Stimulated activated CD4-positive, alpha-beta T cell treated with anti-CD3 and anti-CD28 coated beads, Interleukin-12 subunit alpha, Interleukin-12 subunit beta, amount 100 ng/mL, for 4 hours (primary cell): ENCODE results near the gene CSF2.
"Not testable (repeated sequence)": the region's sequence is repeated elsewhere in the genome, so short reads cannot be mapped to it uniquely, and the experiment has no call there.

Experiments used
- DNase-seq: peaks from one replicate; pipeline ENCODE4 v3.0.0-alpha.2; 2020

The CSF2 gene

GRCh38 chr5:132094393-132095076, 20.9 kb downstream of the CSF2 start:
- DNase-seq: no peak

- DNase-seq: no peak
Measured at GRCh38 chr5:132095077-132095410, 21.5 kb downstream of the CSF2 start.

- no peak for DNase-seq
Measured at GRCh38 chr5:132095424-132095972, 21.9 kb downstream of the CSF2 start.

GRCh38 chr5:132096904-132097303, 23.3 kb downstream of the CSF2 start:
- no peak for DNase-seq

- DNase-seq: no peak
Measured at GRCh38 chr5:132098151-132098594, 24.6 kb downstream of the CSF2 start.

- DNase-seq: no peak
Measured at GRCh38 chr5:132098621-132099020, 25.0 kb downstream of the CSF2 start.

- peak; percentile 58 for DNase-seq
Measured at GRCh38 chr5:132099076-132099748, 25.6 kb downstream of the CSF2 start.

- no peak for DNase-seq
Measured at GRCh38 chr5:132099905-132100304, 26.3 kb downstream of the CSF2 start.

GRCh38 chr5:132100672-132101261, 27.2 kb downstream of the CSF2 start:
- DNase-seq: no peak

GRCh38 chr5:132101385-132101880, 27.8 kb downstream of the CSF2 start:
- no peak for DNase-seq

- DNase-seq: no peak
Measured at GRCh38 chr5:132102101-132102701, 28.6 kb downstream of the CSF2 start.

GRCh38 chr5:132102944-132103331, 29.3 kb downstream of the CSF2 start:
- DNase-seq: no peak

- peak; percentile 46 for DNase-seq
Measured at GRCh38 chr5:132103332-132103951, 29.9 kb downstream of the CSF2 start.

- no peak for DNase-seq
Measured at GRCh38 chr5:132103969-132104391, 30.4 kb downstream of the CSF2 start.

- no peak for DNase-seq
Measured at GRCh38 chr5:132104556-132104955, 31.0 kb downstream of the CSF2 start.

GRCh38 chr5:132105688-132106087, 32.1 kb downstream of the CSF2 start:
- DNase-seq: no peak

GRCh38 chr5:132108495-132108894, 34.9 kb downstream of the CSF2 start:
- DNase-seq: not testable (repeated sequence)

- DNase-seq: not testable (repeated sequence)
Measured at GRCh38 chr5:132108957-132109356, 35.4 kb downstream of the CSF2 start.

GRCh38 chr5:132109494-132110053, 36.0 kb downstream of the CSF2 start:
- DNase-seq: no peak

- no peak for DNase-seq
Measured at GRCh38 chr5:132110195-132110594, 36.6 kb downstream of the CSF2 start.

GRCh38 chr5:132110930-132111329, 37.3 kb downstream of the CSF2 start:
- no peak for DNase-seq

GRCh38 chr5:132112111-132112510, 38.5 kb downstream of the CSF2 start:
- DNase-seq: no peak
